Peyer's patch (tissue), 4 donors: ENCODE measurements around the gene SEPTIN12. TPM values are rescaled to one million over a fixed set of nuclear protein-coding genes. Genes with fewer than 3 reads are reported as not detected.

Source experiments
- DNase-seq, 3 donors: peaks; one replicate each; pipeline ENCODE4 v3.0.0-alpha.2; 2017 to 2019
- H3K27ac ChIP-seq, 4 donors: fragments of 200-600 bp; sonication (generic); one replicate each; pipeline ENCODE4 v1.5.1; 2016 to 2019
- H3K27me3 ChIP-seq, 2 donors: fragments of 200-600 bp; sonication (generic); one replicate each; pipeline ENCODE4 v1.5.1; 2019
- H3K36me3 ChIP-seq, 3 donors: fragments of 200-600 bp; sonication (generic); one replicate each; pipeline ENCODE4 v1.5.1; 2016 to 2019
- H3K4me1 ChIP-seq, 4 donors: fragments of 200-600 bp; sonication (generic); one replicate each; pipeline ENCODE4 v1.5.1; 2016 to 2019
- H3K4me3 ChIP-seq, 4 donors: fragments of 200-600 bp; sonication (generic); 1 replicate in 3 of 4; 2 replicates in 1 of 4; pipeline ENCODE4 v1.5.1; 2016 to 2019; ENCODE audit warnings: mild to moderate bottlenecking in 1 of 4
- H3K9me3 ChIP-seq, 4 donors: fragments of 200-600 bp; sonication (generic); one replicate each; pipeline ENCODE4 v1.5.1; 2016 to 2019; ENCODE audit warnings: mild to moderate bottlenecking in 1 of 4
- POLR2A ChIP-seq, 2 donors: fragments of 450-650 bp; IDR thresholded peaks; one replicate each; pipeline ENCODE4 v1.5.1; 2017; ENCODE audit warnings: antibody characterized with exemption in 2 of 2, mild to moderate bottlenecking in 2 of 2, moderate library complexity in 2 of 2
- total RNA-seq, 4 donors: library from RNA; depleted of rRNA; stranded (reverse); fragments of >200 nt; gene quantifications; one replicate each; pipeline ENCODE4 v1.1.0, GENCODE V29; 2016
- TF ChIP-seq, protein P1 (sequence below), 6 experiments: fragments of 450-650 bp in 4 of 6; fragments of 200-600 bp in 2 of 6; sonication (generic) in 1 of 6; IDR thresholded peaks; one replicate each; pipeline ENCODE4 v1.5.1; 2017 to 2019; ENCODE audit warnings: antibody characterized with exemption in 6 of 6, mild to moderate bottlenecking in 3 of 6, moderate library complexity in 1 of 6

The SEPTIN12 gene
- total RNA-seq, 4 donors from 2014 or later = not detected

DNA sequence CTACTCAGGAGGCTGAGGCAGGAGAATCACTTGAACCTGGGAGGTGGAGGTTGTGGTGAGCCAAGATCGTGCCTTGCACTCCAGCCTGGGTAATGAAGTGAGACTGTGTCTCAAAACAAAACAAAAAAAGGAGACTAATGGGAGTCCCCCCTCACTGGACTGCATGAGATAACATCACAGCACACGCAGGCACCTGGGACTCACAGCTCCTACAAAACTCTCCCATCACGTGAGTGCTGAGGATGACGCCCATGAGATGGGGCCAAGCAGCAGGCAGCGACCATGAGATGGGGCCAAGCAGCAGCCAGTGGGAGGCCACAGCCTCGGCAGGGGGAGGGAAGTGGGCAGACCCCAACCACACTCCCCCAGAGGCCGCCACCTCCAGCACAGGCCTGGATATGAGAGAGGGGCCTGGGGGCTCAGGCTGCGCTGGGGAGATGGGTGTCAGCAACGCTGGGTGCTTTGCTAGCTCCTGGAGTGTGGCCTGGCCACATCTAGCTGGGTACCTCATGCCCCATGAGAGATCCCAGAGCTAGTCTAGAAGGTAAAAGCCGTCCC lies 38.4 kb downstream of the SEPTIN12 start:
- H3K4me3 ChIP-seq = no peak overlapping the region
- TF ChIP-seq, protein P1, sequence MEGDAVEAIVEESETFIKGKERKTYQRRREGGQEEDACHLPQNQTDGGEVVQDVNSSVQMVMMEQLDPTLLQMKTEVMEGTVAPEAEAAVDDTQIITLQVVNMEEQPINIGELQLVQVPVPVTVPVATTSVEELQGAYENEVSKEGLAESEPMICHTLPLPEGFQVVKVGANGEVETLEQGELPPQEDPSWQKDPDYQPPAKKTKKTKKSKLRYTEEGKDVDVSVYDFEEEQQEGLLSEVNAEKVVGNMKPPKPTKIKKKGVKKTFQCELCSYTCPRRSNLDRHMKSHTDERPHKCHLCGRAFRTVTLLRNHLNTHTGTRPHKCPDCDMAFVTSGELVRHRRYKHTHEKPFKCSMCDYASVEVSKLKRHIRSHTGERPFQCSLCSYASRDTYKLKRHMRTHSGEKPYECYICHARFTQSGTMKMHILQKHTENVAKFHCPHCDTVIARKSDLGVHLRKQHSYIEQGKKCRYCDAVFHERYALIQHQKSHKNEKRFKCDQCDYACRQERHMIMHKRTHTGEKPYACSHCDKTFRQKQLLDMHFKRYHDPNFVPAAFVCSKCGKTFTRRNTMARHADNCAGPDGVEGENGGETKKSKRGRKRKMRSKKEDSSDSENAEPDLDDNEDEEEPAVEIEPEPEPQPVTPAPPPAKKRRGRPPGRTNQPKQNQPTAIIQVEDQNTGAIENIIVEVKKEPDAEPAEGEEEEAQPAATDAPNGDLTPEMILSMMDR (IDR thresholded peaks at IDR 0.05) = no peak
- no peak overlapping the region for H3K27ac ChIP-seq
- H3K4me1 ChIP-seq = peaks cover 0 to 9% (median 0%) of the 10 kb centered on the region in 4 donors
- H3K9me3 ChIP-seq = no peaks in the 10 kb centered on the region
- H3K36me3 ChIP-seq = peaks cover 0 to 39% (median 0%) of the 10 kb centered on the region in 3 donors
- DNase-seq = no peak
- no peaks in the 10 kb centered on the region for H3K27me3 ChIP-seq

DNA sequence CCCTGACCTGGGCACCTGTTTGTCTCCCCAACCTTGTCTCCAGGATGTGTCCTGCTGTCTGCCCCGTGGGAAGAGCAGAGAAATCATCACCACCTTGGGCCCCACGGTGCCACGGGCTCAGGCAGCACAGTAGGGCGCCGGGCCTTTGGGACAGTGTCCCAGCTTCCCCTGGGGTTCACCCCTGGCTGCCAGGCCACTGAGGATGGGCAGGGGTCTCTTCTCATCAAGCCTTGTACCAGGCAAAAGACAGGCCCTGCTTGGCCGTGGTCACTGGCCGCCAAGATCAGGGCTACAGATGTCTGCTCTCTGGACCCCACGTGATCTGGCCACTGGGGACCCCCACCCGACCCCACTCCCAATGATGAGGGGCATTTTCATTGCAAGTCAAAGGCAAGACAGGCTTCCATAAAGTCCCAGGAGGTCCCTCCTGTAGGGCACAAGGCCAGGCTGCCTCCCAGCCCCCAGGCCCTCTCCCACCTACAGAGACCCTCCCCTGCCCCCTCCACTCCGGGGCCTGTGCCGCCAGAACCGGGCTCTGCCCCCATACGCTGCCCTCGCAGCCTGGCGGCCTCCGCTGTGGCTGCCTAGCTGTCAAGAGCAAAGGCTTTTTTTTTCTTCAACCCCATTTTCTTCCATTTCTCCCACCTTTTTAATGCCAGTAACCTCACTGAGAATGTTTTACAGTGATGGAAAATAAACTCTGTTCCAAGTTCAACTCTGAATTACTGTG lies 39.3 kb downstream of the SEPTIN12 start:
- Histone ChIP-seq H3K9me3 (no peaks in the 10 kb centered on the region), H3K4me3 (no peak overlapping the region), H3K27me3 (no peaks in the 10 kb centered on the region), H3K36me3 (peaks cover 0 to 32% (median 0%) of the 10 kb centered on the region in 3 donors), H3K27ac (no peak overlapping the region), H3K4me1 (peaks cover 0 to 9% (median 0%) of the 10 kb centered on the region in 4 donors)
- no peak for DNase-seq
- TF ChIP-seq POLR2A (IDR thresholded peaks at IDR 0.05) = no peak
- TF ChIP-seq, protein P1 (IDR thresholded peaks at IDR 0.05) = no peak

DNA sequence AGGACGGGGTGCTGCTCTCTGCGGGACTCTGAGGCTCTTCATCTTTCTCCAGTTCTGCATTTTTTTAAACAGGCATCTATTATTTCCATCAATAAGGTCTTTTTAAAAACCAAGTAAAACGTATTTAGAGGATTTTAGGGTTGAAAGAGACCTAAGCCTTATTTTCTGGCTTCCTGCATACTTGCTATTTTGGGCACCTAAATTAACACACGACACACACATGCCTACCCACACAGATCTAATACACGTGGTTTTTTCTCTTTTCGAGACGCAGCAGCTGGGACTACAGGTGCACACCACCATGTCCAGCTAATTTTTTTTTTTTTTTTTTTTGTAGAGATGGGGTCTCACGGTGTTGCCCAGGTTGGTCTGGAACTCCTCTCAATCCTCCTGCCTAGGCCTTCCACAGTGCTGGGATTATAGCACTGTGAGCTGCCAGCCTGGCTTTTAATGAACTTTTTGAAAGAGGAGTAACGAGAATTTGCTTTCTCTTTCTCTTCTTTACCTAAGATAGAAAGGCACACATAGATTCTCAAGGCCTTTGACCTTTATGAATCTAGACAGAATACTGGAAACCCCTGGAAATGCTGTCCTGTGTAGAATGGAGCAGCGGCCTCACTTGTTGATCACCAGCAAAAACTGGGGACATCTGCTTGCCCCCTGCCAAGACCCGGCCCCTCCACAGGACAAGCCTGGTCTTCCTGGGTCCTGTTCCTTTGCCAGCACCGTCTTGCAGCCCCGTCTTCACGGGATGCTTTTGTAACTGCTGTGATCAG lies 40.1 kb downstream of the SEPTIN12 start:
- H3K27ac ChIP-seq = peak overlapping the region in 1 of 4 donors; percentile 22
- DNase-seq = no peak
- no peak overlapping the region for H3K4me3 ChIP-seq
- H3K9me3 ChIP-seq = no peaks in the 10 kb centered on the region
- H3K36me3 ChIP-seq = peaks cover 0 to 24% (median 0%) of the 10 kb centered on the region in 3 donors
- peaks cover 0 to 9% (median 0%) of the 10 kb centered on the region in 4 donors for H3K4me1 ChIP-seq
- H3K27me3 ChIP-seq = no peaks in the 10 kb centered on the region
- TF ChIP-seq, protein P1 (IDR thresholded peaks at IDR 0.05) = no peak
- no peak for TF ChIP-seq POLR2A (IDR thresholded peaks at IDR 0.05)

DNA sequence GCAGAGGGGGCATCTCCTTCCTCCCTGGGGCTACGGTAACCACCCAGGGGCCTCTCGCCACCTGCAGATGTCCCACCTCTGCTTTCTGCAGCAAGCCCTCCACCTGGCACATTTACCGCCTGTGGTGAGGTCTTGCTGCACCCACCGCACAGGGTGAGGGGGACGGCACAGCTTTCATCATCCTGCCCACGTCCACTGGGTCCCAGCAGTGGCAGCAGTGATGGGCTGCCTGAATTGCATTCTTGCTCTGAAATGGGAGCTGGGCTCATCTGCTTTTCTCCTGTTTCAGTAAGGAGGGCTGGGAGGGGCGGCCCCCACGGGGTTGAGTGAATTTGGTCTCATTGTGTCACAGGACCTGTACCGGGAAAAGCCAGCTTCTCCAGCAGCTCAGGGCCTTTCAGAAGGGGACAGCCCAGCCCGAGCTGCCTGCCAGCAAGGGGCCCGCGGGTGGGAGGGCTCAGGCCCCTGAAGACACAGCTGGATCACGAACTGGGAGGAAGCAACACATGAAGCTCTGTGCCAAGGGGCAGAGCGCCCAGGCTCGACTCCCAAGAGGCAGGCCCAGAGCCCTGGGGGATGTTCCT lies 41.1 kb downstream of the SEPTIN12 start:
- Histone ChIP-seq H3K27ac (peak overlapping the region in 1 of 4 donors; percentile 22), H3K36me3 (peaks cover 0 to 14% (median 0%) of the 10 kb centered on the region in 3 donors), H3K27me3 (no peaks in the 10 kb centered on the region), H3K9me3 (no peaks in the 10 kb centered on the region), H3K4me1 (peaks cover 0 to 9% (median 0%) of the 10 kb centered on the region in 4 donors), H3K4me3 (no peak overlapping the region)
- no peak for DNase-seq
- TF ChIP-seq, protein P1 (IDR thresholded peaks at IDR 0.05) = no peak
- no peak for TF ChIP-seq POLR2A (IDR thresholded peaks at IDR 0.05)

DNA sequence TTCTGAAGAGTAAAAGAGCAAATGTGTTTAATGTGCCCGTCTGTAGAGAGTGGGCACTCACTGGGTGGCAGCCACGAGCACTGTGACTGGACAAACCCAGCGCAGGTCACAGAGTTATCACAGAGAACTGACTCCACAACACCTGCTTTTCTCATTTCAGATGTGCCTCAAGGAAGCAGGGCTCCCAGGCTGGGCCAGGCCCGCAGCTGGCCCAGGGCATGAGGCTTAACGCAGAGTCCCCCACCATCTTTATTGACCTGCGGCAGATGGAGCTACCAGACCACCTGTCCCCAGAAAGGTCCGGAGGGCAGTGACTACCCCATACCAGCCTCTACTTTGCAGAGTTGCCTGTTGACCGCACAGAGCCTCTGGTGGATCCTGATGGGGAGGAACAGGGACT lies 41.9 kb downstream of the SEPTIN12 start:
- TF ChIP-seq, protein P1 (IDR thresholded peaks at IDR 0.05) = no peak
- no peak for TF ChIP-seq POLR2A (IDR thresholded peaks at IDR 0.05)
- H3K4me1 ChIP-seq = peaks cover 0 to 9% (median 0%) of the 10 kb centered on the region in 4 donors
- H3K36me3 ChIP-seq = peaks cover 0 to 5% (median 0%) of the 10 kb centered on the region in 3 donors
- H3K9me3 ChIP-seq = no peaks in the 10 kb centered on the region
- no peak for DNase-seq
- no peak overlapping the region for H3K27ac ChIP-seq
- no peak overlapping the region for H3K4me3 ChIP-seq
- no peaks in the 10 kb centered on the region for H3K27me3 ChIP-seq
